ENCODE data around the gene UVRAG. TPM values are rescaled to one million over a fixed set of nuclear protein-coding genes. Genes with fewer than 3 reads are reported as not detected.

The UVRAG gene
- polyA plus RNA-seq, 1 donor (not counting 4 experiments of a cell fraction or from before 2014, with no cell fraction given): 11.9 TPM

- Histone ChIP-seq H2AFZ (ENCODE audit: control insufficient read depth, low read length) (no peak overlapping the region), H3K4me3 (ENCODE audit: control insufficient read depth in 2 of 3, extremely low read depth in 1 of 3, insufficient read depth in 2 of 3, low read depth in 1 of 3, low read length in 3 of 3) (no peak overlapping the region), H3K9me1 (ENCODE audit: control insufficient read depth, extremely low read depth, insufficient read depth, low read length) (no peaks in the 10 kb centered on the region), H3K27me3 (ENCODE audit: control insufficient read depth, extremely low read depth, insufficient read depth, low read length) (no peaks in the 10 kb centered on the region), H3K79me2 (ENCODE audit: control insufficient read depth, insufficient read depth, low read length) (no peaks in the 10 kb centered on the region), H4K20me1 (ENCODE audit: control insufficient read depth, extremely low read depth, insufficient read depth, low read length) (no peaks in the 10 kb centered on the region), H3K9me3 (ENCODE audit: control insufficient read depth, low read depth, low read length) (no peaks in the 10 kb centered on the region), H3K4me1 (ENCODE audit: control insufficient read depth, extremely low read depth, insufficient read depth, low read length) (no peaks in the 10 kb centered on the region), H3K9ac (ENCODE audit: control insufficient read depth, extremely low read depth, insufficient read depth, low read length) (no peak overlapping the region), H3K36me3 (ENCODE audit: control insufficient read depth in 2 of 2, extremely low read depth in 1 of 2, insufficient read depth in 2 of 2, low read length in 2 of 2) (peaks cover 0 to 2% of the 10 kb centered on the region in 2 experiments), H3K4me2 (ENCODE audit: control insufficient read depth, extremely low read depth, insufficient read depth, low read depth, low read length) (no peak overlapping the region), H3K27ac (ENCODE audit: control insufficient read depth, insufficient read depth, low read length) (no peak overlapping the region)
- dilution Hi-C loops (cut with MboI; ENCODE audit: extremely low pct_ligation_motif_present, low sequenced_read_pairs): loop anchor here (25.0 kb wide), 1 partner anchor 135 kb away; no protein-coding TSS in a partner anchor
- no peak for FAIRE-seq
- TF ChIP-seq EZH2 (IDR thresholded peaks at IDR 0.05; ENCODE audit: low read length) (no peak), CTCF (optimal IDR thresholded peaks at IDR 0.05 in 1 of 3, IDR thresholded peaks at IDR 0.05 in 1 of 3, conservative IDR thresholded peaks at IDR 0.05 in 1 of 3; ENCODE audit: extremely low read depth in 1 of 3, insufficient read depth in 2 of 3, low read length in 3 of 3) (no peak)
- DNase-seq (ENCODE audit: low read depth, low spot score): no peak
Measured at GRCh38 chr11:76047766-76048165, 232.8 kb downstream of the UVRAG start.

GRCh38 chr11:76048763-76049162 lies 233.8 kb downstream of the UVRAG start:
- Histone ChIP-seq H3K36me3 (ENCODE audit: control insufficient read depth in 2 of 2, extremely low read depth in 1 of 2, insufficient read depth in 2 of 2, low read length in 2 of 2) (peaks cover 0 to 2% of the 10 kb centered on the region in 2 experiments), H4K20me1 (ENCODE audit: control insufficient read depth, extremely low read depth, insufficient read depth, low read length) (no peaks in the 10 kb centered on the region), H3K4me1 (ENCODE audit: control insufficient read depth, extremely low read depth, insufficient read depth, low read length) (no peaks in the 10 kb centered on the region), H3K9me1 (ENCODE audit: control insufficient read depth, extremely low read depth, insufficient read depth, low read length) (no peaks in the 10 kb centered on the region), H3K9ac (ENCODE audit: control insufficient read depth, extremely low read depth, insufficient read depth, low read length) (no peak overlapping the region), H3K9me3 (ENCODE audit: control insufficient read depth, low read depth, low read length) (no peaks in the 10 kb centered on the region), H3K79me2 (ENCODE audit: control insufficient read depth, insufficient read depth, low read length) (no peaks in the 10 kb centered on the region), H2AFZ (ENCODE audit: control insufficient read depth, low read length) (no peak overlapping the region), H3K27ac (ENCODE audit: control insufficient read depth, insufficient read depth, low read length) (no peak overlapping the region), H3K4me2 (ENCODE audit: control insufficient read depth, extremely low read depth, insufficient read depth, low read depth, low read length) (no peak overlapping the region), H3K27me3 (ENCODE audit: control insufficient read depth, extremely low read depth, insufficient read depth, low read length) (no peaks in the 10 kb centered on the region), H3K4me3 (ENCODE audit: control insufficient read depth in 2 of 3, extremely low read depth in 1 of 3, insufficient read depth in 2 of 3, low read depth in 1 of 3, low read length in 3 of 3) (no peak overlapping the region)
- FAIRE-seq (no peak), DNase-seq (ENCODE audit: low read depth, low spot score) (no peak)
- no peak for TF ChIP-seq EZH2 (IDR thresholded peaks at IDR 0.05; ENCODE audit: low read length)
- TF ChIP-seq CTCF (optimal IDR thresholded peaks at IDR 0.05 in 1 of 3, IDR thresholded peaks at IDR 0.05 in 1 of 3, conservative IDR thresholded peaks at IDR 0.05 in 1 of 3; ENCODE audit: extremely low read depth in 1 of 3, insufficient read depth in 2 of 3, low read length in 3 of 3): no peak
- dilution Hi-C loops (cut with MboI; ENCODE audit: extremely low pct_ligation_motif_present, low sequenced_read_pairs): loop anchor here (25.0 kb wide), 1 partner anchor 136 kb away; no protein-coding TSS in a partner anchor
